ENCODE measurements around the gene HSD17B14.

GRCh38 chr19:48780631-48781391 is 55.5 kb downstream of the HSD17B14 start:
- TF ChIP-seq, protein P1, sequence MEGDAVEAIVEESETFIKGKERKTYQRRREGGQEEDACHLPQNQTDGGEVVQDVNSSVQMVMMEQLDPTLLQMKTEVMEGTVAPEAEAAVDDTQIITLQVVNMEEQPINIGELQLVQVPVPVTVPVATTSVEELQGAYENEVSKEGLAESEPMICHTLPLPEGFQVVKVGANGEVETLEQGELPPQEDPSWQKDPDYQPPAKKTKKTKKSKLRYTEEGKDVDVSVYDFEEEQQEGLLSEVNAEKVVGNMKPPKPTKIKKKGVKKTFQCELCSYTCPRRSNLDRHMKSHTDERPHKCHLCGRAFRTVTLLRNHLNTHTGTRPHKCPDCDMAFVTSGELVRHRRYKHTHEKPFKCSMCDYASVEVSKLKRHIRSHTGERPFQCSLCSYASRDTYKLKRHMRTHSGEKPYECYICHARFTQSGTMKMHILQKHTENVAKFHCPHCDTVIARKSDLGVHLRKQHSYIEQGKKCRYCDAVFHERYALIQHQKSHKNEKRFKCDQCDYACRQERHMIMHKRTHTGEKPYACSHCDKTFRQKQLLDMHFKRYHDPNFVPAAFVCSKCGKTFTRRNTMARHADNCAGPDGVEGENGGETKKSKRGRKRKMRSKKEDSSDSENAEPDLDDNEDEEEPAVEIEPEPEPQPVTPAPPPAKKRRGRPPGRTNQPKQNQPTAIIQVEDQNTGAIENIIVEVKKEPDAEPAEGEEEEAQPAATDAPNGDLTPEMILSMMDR (IDR thresholded peaks at IDR 0.05), result no peak
- TF ChIP-seq POLR2A (IDR thresholded peaks at IDR 0.05), result no peak

Data from uterus (tissue), 2 donors.